NB4 (cell line): ENCODE results near the gene CEP104.

Source experiments
- DNase-seq: peaks from one replicate; pipeline ENCODE4 v3.0.0; 2010; ENCODE audit warnings: low read depth
- H3K4me3 ChIP-seq: one replicate; pipeline ENCODE4 v1.5.1; 2011; ENCODE audit warnings: mild to moderate bottlenecking, low read depth, low read length, moderate library complexity
- MYC ChIP-seq: IDR thresholded peaks from 2 replicates; pipeline ENCODE4 v1.6.1; 2011; ENCODE audit warnings: low read depth, low read length
- POLR2A ChIP-seq: IDR thresholded peaks from 2 replicates; pipeline ENCODE4 v1.6.1; 2011; ENCODE audit warnings: mild to moderate bottlenecking; ENCODE audit not compliant: insufficient read length; ENCODE audit errors: extremely low read depth
- TF ChIP-seq, protein P1 (sequence below): IDR thresholded peaks from 2 replicates; pipeline ENCODE4 v1.6.1; 2011; ENCODE audit warnings: low read depth, low read length
- TF ChIP-seq, protein P2 (sequence below): IDR thresholded peaks from one replicate; pipeline ENCODE4 v1.5.1; 2012; ENCODE audit warnings: low read depth, low read length

The CEP104 gene

DNA sequence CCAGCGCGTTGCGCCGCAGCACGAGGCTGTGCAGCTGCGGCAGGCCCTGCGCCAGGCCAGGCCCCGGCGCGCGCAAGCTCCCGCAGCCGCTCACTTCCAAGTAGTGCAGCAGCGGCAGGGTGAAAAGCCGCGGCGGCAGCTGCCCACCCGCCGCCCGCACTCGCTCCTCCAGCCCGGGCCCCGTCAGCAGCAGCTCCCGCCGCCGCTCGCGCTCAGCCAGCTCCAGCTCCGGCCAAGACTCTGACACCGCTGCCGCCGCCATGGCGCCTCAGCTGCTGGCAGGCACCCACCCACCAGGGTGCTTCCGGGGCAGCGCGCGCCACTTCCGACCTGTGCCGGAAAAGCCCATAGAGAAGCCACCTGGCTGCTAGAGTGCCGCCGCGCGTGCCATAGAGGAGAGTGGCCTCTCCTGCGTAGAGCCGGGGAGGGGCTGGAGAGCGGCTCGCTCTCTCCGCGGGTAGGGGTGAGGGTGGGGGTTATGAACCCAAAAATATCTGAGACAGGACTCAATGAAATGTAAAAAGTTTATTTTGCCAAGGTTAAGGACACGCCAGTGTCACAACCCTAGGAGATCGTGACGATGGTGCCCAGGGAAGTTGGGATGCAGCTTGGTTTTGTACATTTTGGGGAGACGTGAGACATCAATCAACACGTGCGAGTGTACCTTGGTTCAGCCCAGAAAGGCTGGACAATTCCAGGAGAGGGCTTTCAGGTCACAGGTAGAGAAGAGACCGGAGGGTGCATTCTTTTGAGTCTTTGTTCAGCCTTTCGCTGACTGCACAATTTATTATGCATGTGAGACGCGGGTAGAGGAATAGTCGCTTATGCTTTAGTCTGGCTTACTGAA lies 60.6 kb downstream of the CEP104 start, which contains the start of gene LRRC47:
LRRC47 (minus strand) TSS at position 284 of the 847 bp plus-strand sequence; CDS start at position 262, 22 bp downstream.
- peak within 1 kb of the TSS; percentile 88 for H3K4me3 ChIP-seq
- peak; percentile 94 for DNase-seq
- TF ChIP-seq, protein P1, sequence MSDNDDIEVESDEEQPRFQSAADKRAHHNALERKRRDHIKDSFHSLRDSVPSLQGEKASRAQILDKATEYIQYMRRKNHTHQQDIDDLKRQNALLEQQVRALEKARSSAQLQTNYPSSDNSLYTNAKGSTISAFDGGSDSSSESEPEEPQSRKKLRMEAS: peak; percentile 80
- peak; percentile 63 for TF ChIP-seq POLR2A
- TF ChIP-seq MYC: peak; percentile 80
- TF ChIP-seq, protein P2, sequence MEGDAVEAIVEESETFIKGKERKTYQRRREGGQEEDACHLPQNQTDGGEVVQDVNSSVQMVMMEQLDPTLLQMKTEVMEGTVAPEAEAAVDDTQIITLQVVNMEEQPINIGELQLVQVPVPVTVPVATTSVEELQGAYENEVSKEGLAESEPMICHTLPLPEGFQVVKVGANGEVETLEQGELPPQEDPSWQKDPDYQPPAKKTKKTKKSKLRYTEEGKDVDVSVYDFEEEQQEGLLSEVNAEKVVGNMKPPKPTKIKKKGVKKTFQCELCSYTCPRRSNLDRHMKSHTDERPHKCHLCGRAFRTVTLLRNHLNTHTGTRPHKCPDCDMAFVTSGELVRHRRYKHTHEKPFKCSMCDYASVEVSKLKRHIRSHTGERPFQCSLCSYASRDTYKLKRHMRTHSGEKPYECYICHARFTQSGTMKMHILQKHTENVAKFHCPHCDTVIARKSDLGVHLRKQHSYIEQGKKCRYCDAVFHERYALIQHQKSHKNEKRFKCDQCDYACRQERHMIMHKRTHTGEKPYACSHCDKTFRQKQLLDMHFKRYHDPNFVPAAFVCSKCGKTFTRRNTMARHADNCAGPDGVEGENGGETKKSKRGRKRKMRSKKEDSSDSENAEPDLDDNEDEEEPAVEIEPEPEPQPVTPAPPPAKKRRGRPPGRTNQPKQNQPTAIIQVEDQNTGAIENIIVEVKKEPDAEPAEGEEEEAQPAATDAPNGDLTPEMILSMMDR: no peak

DNA sequence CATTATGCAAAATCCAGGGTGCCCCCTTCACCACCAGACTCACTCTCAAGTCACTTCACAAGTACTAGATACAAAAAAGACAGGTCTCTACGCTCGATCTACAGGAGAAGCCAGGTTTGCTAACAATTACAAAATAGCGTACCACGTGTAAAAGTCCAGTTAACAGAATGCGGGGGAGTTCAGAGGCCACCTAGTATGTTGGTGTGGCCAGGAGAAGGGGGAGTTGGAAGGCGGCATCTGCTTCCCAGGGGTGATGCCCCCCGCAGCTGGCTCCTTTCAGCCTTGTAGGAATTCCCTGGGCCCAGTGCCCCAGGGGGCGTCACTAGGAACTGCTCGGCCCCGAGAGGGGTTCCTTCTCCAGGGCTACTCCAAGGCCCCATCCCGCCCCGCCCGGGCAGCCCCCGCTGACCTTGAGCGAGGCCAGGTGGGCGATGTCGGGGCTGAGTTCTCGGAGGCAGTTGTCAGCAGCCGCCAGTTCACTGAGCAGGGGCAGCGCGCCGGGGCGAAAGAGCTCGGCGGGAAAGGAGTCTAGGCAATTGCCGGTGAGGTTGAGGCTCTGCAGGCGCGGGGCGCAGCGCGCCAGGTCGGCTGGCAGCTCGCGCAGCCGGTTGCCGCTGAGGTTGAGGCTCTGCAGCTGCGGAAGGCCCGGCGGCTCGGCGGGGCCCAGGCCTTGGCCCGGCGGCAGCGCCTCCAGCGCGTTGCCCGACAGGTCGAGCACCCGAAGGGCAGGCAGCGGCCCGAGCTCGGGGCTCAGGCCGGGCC lies 61.4 kb downstream of the CEP104 start:
- peak; percentile 44 for DNase-seq
- TF ChIP-seq MYC: no peak
- TF ChIP-seq, protein P1: no peak; the same call in 1 of the 2 replicates
- H3K4me3 ChIP-seq: peak overlapping the region; percentile 88

DNA sequence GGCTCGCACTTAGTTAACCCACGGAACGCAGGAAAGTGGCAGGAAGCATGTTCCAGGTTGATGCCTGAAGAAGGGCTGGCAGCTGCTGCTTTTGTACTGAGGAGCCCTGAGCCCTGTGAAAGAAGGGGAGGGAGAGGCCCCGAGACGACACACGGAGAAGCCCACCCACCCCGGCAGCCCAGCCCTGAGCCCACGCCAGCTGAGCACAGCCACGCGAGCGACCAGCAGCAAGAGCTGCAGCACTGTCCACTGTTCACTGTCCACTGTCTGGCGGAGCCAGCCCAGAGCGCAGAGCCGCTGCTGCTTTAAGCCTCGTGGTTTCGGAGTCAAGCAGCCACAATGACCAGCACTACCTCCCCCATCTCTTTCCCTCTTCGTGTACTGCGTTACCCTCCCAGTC lies 66.1 kb downstream of the CEP104 start:
- DNase-seq: no peak
- TF ChIP-seq, protein P2: no peak
- TF ChIP-seq MYC: no peak
- TF ChIP-seq, protein P1: no peak
- TF ChIP-seq POLR2A: no peak
- H3K4me3 ChIP-seq: no peak overlapping the region

DNA sequence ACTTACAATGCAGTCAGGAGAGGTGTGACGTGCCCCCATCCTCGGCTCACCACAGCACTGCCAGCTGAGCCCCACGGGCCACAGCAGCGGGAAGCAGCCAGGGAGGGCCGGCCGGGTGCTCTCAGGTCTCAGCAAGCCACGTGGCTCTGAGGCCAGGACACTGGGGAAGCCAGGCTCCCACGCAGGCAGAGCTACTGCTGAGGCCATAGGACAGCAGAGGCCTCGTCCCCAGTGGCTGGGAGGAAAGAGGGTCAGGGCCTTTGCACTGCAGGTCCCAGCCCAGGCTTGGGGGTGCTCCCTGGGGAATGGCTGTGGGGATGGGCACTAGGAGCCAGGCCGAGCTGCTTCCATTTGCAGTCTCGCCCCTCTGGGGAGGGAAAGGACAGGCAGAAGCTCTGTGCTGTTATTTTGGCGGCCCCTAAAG lies 66.5 kb downstream of the CEP104 start:
- no peak for TF ChIP-seq MYC
- TF ChIP-seq, protein P1: no peak
- TF ChIP-seq, protein P2: no peak
- H3K4me3 ChIP-seq: no peak overlapping the region
- DNase-seq: no peak

DNA sequence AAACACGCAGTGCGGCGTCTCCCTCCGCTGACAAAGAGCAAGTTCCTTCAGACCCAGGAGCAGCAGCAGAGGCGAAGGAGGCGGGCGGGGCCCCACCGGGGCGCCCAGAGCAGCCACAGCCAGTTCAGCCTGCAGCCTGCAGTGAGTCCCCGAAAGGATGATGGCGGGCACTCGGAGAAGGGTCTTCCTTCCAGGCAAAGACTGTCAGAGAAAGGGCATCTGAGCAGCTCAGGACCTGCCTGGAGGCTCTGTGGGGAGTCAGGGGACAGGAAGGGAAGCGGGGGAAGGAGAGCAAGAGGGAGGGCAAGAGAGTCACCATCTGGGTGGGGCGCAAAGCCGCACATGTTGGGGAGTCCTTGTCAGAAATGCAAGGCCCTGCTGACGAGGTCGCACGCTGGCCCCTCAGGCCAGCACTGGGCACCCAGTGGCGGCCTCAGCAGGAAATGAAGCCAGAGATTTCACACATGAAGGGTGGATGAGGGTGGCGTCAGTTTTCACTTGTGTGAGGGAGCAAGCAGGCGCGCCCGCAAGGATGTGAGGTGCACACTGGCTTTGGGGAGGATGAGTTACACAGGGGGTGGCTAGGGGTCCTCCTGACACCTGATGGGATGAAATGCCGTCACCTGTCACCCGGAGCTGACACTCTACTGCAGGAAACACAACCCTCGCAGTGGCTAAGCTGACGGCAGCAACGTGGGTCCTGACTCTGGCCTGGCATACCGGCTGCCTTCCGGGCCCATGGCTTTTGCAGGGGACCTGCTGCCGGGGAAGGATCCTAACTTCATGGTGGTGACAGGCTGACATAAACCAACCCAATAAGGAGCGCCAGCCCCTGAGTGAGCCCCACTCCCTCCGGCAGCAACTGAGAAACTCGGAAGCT lies 67.3 kb downstream of the CEP104 start:
- TF ChIP-seq POLR2A: no peak
- TF ChIP-seq MYC: no peak
- TF ChIP-seq, protein P2: no peak
- TF ChIP-seq, protein P1: no peak
- no peak for DNase-seq
- H3K4me3 ChIP-seq: no peak overlapping the region
